B cell (primary cell): ENCODE data around the gene CXCL8.

Experiments used
- CTCF ChIP-seq: fragments of 200-600 bp; IDR thresholded peaks from one replicate; pipeline ENCODE4 v1.8.0; 2022; ENCODE audit warnings: antibody characterized with exemption, mild to moderate bottlenecking
- EZH2 ChIP-seq: IDR thresholded peaks from 2 replicates; pipeline ENCODE4 v1.6.1; 2012; ENCODE audit warnings: borderline replicate concordance, low read depth, mild to moderate bottlenecking, moderate library complexity, low read length; ENCODE audit not compliant: insufficient read depth, poor library complexity, severe bottlenecking

GRCh38 chr4:73743795-73744194, 3.4 kb downstream of the CXCL8 start:
- TF ChIP-seq CTCF (no peak), EZH2 (no peak)
